Endothelial cell of umbilical vein (primary cell): Measurements from ENCODE around the gene METTL27.

Source experiments
- JUN ChIP-seq: IDR thresholded peaks from 2 replicates; pipeline ENCODE4 v1.6.1; 2011; ENCODE audit warnings: borderline replicate concordance, low read depth; ENCODE audit not compliant: insufficient read length, insufficient read depth
- POLR2A ChIP-seq: IDR thresholded peaks from 2 replicates; pipeline ENCODE4 v1.6.1; 2012; ENCODE audit warnings: low read depth, mild to moderate bottlenecking, control low read depth, low read length
- POLR2AphosphoS5 ChIP-seq: IDR thresholded peaks from 2 replicates; pipeline ENCODE4 v1.6.1; 2012; ENCODE audit warnings: low read depth, mild to moderate bottlenecking, control low read depth, low read length, moderate library complexity; ENCODE audit not compliant: insufficient read depth
- TF ChIP-seq, protein P1 (sequence below), 2 donors: IDR thresholded peaks; 1 replicate in 1 of 2; 2 replicates in 1 of 2; pipeline ENCODE4 v1.5.1; 2011; ENCODE audit warnings: low read length in 2 of 2, mild to moderate bottlenecking in 2 of 2, moderate library complexity in 2 of 2, control low read depth in 1 of 2, inconsistent platforms in 1 of 2, low read depth in 1 of 2; ENCODE audit not compliant: insufficient read depth in 1 of 2; ENCODE audit errors: extremely low read depth in 1 of 2

DNA sequence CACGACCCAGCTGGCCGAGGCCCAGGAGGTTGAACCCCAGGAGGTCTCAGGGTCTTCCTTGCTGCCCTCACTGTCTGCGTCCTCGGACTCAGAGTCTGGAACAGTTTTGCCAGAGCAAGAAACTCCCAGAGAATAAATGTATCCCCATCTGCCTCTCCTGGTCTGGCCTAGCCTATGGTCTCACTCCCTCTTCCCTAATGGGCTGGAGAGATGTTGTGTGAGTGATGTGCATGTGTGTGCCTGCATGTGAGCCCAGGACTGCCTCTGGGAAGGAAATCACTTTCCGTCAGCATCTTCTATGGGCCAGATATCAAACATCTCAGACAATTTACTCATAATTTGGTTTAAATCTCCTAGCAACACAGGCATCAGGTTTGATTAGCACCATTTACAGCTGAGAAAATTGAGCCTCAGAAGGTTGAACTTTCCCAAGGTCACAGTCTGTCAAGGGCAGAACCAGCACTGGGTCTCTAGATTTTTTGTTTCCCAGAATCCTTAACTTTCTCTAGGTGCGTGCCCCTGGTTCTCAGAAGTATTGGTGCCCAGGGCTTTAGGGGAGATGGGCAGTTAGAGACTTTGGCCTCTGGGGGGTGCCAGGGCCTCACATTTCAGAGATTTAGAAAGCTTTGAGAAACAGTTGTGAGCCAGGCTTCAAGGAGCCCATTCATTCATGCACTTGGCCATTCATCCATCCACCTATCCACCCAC is 23.6 kb upstream of the METTL27 start:
- TF ChIP-seq, protein P1, sequence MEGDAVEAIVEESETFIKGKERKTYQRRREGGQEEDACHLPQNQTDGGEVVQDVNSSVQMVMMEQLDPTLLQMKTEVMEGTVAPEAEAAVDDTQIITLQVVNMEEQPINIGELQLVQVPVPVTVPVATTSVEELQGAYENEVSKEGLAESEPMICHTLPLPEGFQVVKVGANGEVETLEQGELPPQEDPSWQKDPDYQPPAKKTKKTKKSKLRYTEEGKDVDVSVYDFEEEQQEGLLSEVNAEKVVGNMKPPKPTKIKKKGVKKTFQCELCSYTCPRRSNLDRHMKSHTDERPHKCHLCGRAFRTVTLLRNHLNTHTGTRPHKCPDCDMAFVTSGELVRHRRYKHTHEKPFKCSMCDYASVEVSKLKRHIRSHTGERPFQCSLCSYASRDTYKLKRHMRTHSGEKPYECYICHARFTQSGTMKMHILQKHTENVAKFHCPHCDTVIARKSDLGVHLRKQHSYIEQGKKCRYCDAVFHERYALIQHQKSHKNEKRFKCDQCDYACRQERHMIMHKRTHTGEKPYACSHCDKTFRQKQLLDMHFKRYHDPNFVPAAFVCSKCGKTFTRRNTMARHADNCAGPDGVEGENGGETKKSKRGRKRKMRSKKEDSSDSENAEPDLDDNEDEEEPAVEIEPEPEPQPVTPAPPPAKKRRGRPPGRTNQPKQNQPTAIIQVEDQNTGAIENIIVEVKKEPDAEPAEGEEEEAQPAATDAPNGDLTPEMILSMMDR (IDR thresholded peaks at IDR 0.05; ENCODE audit: extremely low read depth in 1 of 2, insufficient read depth in 1 of 2, low read depth in 1 of 2, low read length in 2 of 2), result peak; percentile 61 to 77
- TF ChIP-seq POLR2A, result no peak
- no peak for TF ChIP-seq JUN
- no peak for TF ChIP-seq POLR2AphosphoS5
